ENCODE measurements around the gene PCDH20. TPM values are rescaled to one million over a fixed set of nuclear protein-coding genes. Genes with fewer than 3 reads are reported as not detected.
"Not testable (repeated sequence)": the region's sequence is repeated elsewhere in the genome, so short reads cannot be mapped to it uniquely, and the experiment has no call there.

PCDH20 gene
- total and polyA plus RNA-seq, 10 donors: 0.09 to 6.4 (median 1.1) TPM

- TF ChIP-seq CTCF (IDR thresholded peaks at IDR 0.05 in 8 of 11, conservative IDR thresholded peaks at IDR 0.05 in 3 of 11): no peak
- TF ChIP-seq POLR2A (IDR thresholded peaks at IDR 0.05): no peak
- no peak for TF ChIP-seq POLR2AphosphoS5 (IDR thresholded peaks at IDR 0.05)
- intact Hi-C loops (cut with DNase I; ENCODE audit: low total_unique reads): no loop called here
- Histone ChIP-seq H3K36me3 (no peaks in the 10 kb centered on the region), H3K27me3 (replicated peaks in 1 of 7) (no peaks in the 10 kb centered on the region), H3K4me1 (no peaks in the 10 kb centered on the region), H3K27ac (no peak overlapping the region), H3K9me3 (no peaks in the 10 kb centered on the region), H3K4me3 (no peak overlapping the region)
- 66 to 84% (median 68%) methylated on average over 2 of the region's 2 CpGs for WGBS, 5 donors
- no peak for DNase-seq
Measured at GRCh38 chr13:61383111-61383510, 32.5 kb downstream of the PCDH20 start.

GRCh38 chr13:61370520-61370919 lies 45.1 kb downstream of the PCDH20 start:
- Histone ChIP-seq H3K4me3 (no peak overlapping the region), H3K9me3 (peaks cover 0 to 22% (median 12%) of the 10 kb centered on the region in 8 donors), H3K36me3 (no peaks in the 10 kb centered on the region), H3K27ac (no peak overlapping the region), H3K27me3 (replicated peaks in 1 of 7) (no peaks in the 10 kb centered on the region), H3K4me1 (no peaks in the 10 kb centered on the region)
- TF ChIP-seq POLR2A (IDR thresholded peaks at IDR 0.05) (no peak), CTCF (IDR thresholded peaks at IDR 0.05 in 8 of 11, conservative IDR thresholded peaks at IDR 0.05 in 3 of 11) (no peak), POLR2AphosphoS5 (IDR thresholded peaks at IDR 0.05) (no peak)
- no peak for DNase-seq
- WGBS, 5 donors: 53 to 67% (median 60%) methylated on average over 3 of the region's 3 CpGs
- intact Hi-C loops (cut with DNase I; ENCODE audit: low total_unique reads): no loop called here

GRCh38 chr13:61364690-61365089 lies 51.0 kb downstream of the PCDH20 start:
- H3K27ac ChIP-seq; H3K4me3 ChIP-seq; H3K36me3 ChIP-seq; H3K4me1 ChIP-seq; intact Hi-C loops (cut with DNase I; ENCODE audit: low total_unique reads); H3K27me3 ChIP-seq (replicated peaks in 1 of 7): not testable (repeated sequence)
- H3K9me3 ChIP-seq: peaks cover 0 to 40% (median 14%) of the 10 kb centered on the region in 8 donors
- 77 to 91% (median 86%) methylated on average over 2 to 5 of the region's 5 CpGs for WGBS, 5 donors
- peak; percentile 30 for DNase-seq

- H3K27me3 ChIP-seq (replicated peaks in 1 of 7): no peaks in the 10 kb centered on the region
- peaks cover 0 to 21% (median 2%) of the 10 kb centered on the region in 8 donors for H3K9me3 ChIP-seq
- no peak overlapping the region for H3K4me3 ChIP-seq
- no peaks in the 10 kb centered on the region for H3K4me1 ChIP-seq
- H3K36me3 ChIP-seq: no peaks in the 10 kb centered on the region
- no peak for DNase-seq
- H3K27ac ChIP-seq: no peak overlapping the region
- intact Hi-C loops (cut with DNase I; ENCODE audit: low total_unique reads): no loop called here
- TF ChIP-seq CTCF (IDR thresholded peaks at IDR 0.05 in 8 of 11, conservative IDR thresholded peaks at IDR 0.05 in 3 of 11): no peak
- no peak for TF ChIP-seq POLR2AphosphoS5 (IDR thresholded peaks at IDR 0.05)
- no peak for TF ChIP-seq POLR2A (IDR thresholded peaks at IDR 0.05)
Measured at GRCh38 chr13:61362522-61362921, 53.1 kb downstream of the PCDH20 start.
